Coronary artery (tissue), 2 donors: ENCODE measurements around the gene HES6.
A peak's percentile ranks its signal among the peaks of the same experiment; 100 is the strongest.

Source experiments
- DNase-seq: peaks from one replicate; pipeline ENCODE4 v3.0.0-alpha.2; 2017; ENCODE audit warnings: low spot score
- H3K27ac ChIP-seq, 2 donors: fragments of 200-600 bp; sonication (generic); one replicate each; pipeline ENCODE4 v1.5.1; 2016 to 2019
- H3K4me3 ChIP-seq: fragments of 200-600 bp; sonication (generic); 2 replicates; pipeline ENCODE4 v1.5.1; 2016; ENCODE audit warnings: mild to moderate bottlenecking, moderate library complexity
- TF ChIP-seq, protein P1 (sequence below): fragments of 200-600 bp; sonication (generic); IDR thresholded peaks from one replicate; pipeline ENCODE4 v1.5.1; 2019; ENCODE audit warnings: antibody characterized with exemption

HES6 gene

DNA sequence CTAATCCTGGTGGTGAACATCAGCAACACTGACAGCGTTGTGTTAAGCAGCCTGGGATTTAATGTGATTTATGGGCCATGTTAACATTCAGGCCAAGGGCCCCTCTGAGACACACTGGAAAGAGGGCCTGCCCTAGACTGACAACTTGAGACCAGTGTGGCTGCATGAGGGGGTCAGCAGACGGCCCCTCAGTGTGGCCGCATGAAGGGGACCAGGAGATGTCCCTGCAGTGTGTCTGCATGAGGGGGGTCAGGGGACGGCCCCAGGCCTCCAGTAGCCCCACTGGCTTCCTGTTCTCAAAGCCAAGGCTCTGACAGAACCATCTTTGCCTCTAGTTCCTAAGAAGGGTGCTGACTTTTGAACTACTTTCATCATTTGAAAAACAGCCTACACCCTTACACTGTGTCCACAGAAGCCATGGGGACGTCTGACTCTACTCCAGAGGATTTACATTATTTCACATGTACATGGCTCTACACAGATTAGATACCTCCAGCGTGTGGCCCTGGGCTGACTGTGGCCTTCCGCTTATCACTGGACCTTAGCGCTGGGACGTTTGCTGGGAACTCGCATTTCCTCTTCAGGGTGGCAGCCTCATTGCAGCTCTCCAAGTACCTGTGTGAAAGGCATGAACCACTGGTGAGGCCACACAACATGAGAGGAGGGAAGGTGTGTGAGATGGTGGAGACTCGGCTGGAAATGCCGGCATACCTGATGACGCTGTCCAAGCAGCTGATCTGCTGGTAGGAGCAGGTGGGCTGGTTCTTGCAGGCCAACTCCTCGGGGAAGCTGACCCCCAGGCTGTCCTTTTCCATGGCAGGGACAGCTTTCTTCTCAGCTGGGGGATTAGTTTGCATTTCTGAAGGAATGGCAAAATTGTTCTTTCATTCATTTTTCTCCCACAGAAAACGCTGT lies 18.2 kb upstream of the HES6 start:
- Histone ChIP-seq H3K4me3 (no peak overlapping the region), H3K27ac (no peak overlapping the region)
- TF ChIP-seq, protein P1, sequence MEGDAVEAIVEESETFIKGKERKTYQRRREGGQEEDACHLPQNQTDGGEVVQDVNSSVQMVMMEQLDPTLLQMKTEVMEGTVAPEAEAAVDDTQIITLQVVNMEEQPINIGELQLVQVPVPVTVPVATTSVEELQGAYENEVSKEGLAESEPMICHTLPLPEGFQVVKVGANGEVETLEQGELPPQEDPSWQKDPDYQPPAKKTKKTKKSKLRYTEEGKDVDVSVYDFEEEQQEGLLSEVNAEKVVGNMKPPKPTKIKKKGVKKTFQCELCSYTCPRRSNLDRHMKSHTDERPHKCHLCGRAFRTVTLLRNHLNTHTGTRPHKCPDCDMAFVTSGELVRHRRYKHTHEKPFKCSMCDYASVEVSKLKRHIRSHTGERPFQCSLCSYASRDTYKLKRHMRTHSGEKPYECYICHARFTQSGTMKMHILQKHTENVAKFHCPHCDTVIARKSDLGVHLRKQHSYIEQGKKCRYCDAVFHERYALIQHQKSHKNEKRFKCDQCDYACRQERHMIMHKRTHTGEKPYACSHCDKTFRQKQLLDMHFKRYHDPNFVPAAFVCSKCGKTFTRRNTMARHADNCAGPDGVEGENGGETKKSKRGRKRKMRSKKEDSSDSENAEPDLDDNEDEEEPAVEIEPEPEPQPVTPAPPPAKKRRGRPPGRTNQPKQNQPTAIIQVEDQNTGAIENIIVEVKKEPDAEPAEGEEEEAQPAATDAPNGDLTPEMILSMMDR: no peak
- DNase-seq: no peak

DNA sequence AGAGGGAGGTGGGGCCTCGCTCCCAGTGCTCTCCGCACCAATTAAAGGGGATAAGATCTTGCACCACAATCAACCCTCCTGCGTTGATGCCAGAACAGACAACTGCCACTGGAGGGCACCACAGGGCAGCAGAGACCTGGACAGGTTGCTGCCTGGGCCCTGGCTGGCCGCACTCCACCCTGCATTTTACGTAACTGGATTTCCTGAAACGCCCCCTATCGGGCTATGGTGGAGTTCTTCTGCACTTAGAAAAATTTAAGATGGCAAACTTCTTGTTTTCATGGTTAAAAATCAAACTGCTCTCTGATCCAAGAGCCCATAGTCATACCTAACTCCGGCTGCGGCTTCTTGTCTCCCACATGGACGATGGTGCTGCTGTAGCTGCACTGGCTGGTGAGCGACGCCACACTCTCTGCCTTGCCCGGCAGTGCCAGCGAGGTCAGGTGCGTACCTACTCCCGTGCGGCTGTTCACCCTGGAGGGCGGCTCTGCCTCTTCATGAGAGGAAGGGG lies 16.8 kb upstream of the HES6 start:
- TF ChIP-seq, protein P1: peak; percentile 28
- Histone ChIP-seq H3K4me3 (no peak overlapping the region), H3K27ac (no peak overlapping the region)
- no peak for DNase-seq

DNA sequence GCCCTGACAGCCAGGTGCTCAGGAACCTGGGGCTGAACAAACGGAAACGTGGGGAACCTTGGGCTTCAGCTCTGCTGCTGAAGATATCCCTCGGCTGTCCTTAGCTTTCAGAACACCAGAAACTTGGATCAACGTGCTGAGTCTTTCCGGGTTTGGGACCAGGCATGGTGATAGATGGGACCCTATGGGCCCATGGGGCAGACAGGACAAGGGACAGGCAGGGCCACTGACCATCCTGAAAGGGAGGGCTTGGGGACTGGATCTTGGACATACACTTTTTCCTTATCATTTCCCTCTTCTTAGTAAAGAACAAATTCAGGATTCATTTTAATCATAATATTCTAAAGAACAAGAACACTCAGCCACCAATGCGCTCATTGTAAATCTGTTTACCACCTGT lies 16.3 kb upstream of the HES6 start:
- H3K4me3 ChIP-seq: no peak overlapping the region
- no peak overlapping the region for H3K27ac ChIP-seq
- no peak for DNase-seq
- TF ChIP-seq, protein P1: no peak

DNA sequence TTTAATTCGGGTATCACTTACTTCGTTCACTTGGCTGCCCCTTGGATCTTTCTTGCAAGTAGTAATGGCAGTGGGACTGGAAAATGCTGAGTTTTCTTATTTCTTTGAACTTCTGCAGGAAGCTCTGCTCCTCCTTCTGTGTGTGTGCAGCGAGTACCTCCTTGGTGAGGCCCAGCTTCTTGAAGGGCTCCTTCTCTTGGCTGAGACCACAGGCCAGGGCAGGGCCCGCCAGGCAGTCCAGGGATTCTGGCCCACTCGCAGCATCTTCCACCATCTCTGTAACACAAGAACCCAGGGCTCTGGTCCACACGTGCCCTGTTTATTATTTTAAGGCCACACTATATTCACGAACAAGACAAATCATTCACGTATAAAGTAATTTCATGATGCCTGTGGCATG lies 15.8 kb upstream of the HES6 start:
- no peak overlapping the region for H3K4me3 ChIP-seq
- TF ChIP-seq, protein P1: no peak

DNA sequence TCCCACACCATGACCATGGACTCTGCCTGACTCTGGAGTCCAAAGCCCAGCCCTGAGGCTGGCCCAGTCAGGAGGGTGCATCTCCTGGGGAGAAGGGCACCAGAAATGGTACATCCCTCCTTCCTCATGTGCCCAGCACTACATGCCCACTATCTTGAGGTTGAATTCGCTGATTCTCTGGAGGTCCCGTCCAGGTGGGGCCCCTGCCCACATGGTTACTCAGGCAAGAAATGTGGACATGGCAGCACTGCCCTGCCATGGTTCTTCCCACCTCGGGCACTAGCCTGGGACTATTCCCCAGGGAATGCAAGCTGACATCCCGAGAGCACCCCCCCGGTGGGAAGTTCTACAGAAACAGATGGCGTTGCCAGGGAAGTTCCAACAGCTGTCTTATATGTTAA lies 15.3 kb upstream of the HES6 start:
- TF ChIP-seq, protein P1: no peak
- DNase-seq: no peak
- no peak overlapping the region for H3K4me3 ChIP-seq
- no peak overlapping the region for H3K27ac ChIP-seq

More for the DNA sequence above, 15.8 kb upstream of the HES6 start:
- H3K27ac ChIP-seq: no peak overlapping the region
- no peak for DNase-seq

- DNase-seq: no peak
- H3K27ac ChIP-seq: no peak overlapping the region
- no peak overlapping the region for H3K4me3 ChIP-seq
- TF ChIP-seq, protein P1: no peak
Observed at GRCh38 chr2:238254095-238254723, 14.4 kb upstream of the HES6 start.
